Kidney (tissue), 14 donors: ENCODE data around the gene FAM227B. TPM values are rescaled to one million over a fixed set of nuclear protein-coding genes. Genes with fewer than 3 reads are reported as not detected.

Experiments used
- DNase-seq, 5 donors: peaks; one replicate each; pipeline ENCODE4 v3.0.0-alpha.2; 2013 to 2020
- FAIRE-seq: peaks from 2 replicates; lab custom pipeline; 2012; peaks lifted over from hg19 to GRCh38; lab: Jason Lieb, UNC
- H3K27ac ChIP-seq, 2 donors: one replicate each; pipeline ENCODE4 v1.7.0; 2013; ENCODE audit warnings: low read depth in 2 of 2, low read length in 2 of 2, inconsistent platforms in 1 of 2
- H3K27me3 ChIP-seq: one replicate; pipeline ENCODE4 v1.7.1; 2013; ENCODE audit warnings: low read length, inconsistent platforms; ENCODE audit not compliant: control insufficient read depth, insufficient read depth
- H3K36me3 ChIP-seq, 3 donors: one replicate each; pipeline versions ENCODE4 v1.7.0 to v1.7.1; 2013; ENCODE audit warnings: low read length in 3 of 3, control low read depth in 1 of 3, inconsistent platforms in 1 of 3; ENCODE audit not compliant: insufficient read depth in 3 of 3, control insufficient read depth in 2 of 3
- H3K4me1 ChIP-seq, 3 donors: one replicate each; pipeline versions ENCODE4 v1.7.0 to v1.7.1; 2013; ENCODE audit warnings: low read length in 3 of 3, inconsistent platforms in 1 of 3, low read depth in 1 of 3; ENCODE audit not compliant: control insufficient read depth in 2 of 3, insufficient read depth in 2 of 3
- H3K4me3 ChIP-seq, 3 donors: one replicate each; pipeline versions ENCODE4 v1.7.0 to v1.8.1; 2013; ENCODE audit warnings: low read length in 3 of 3, control low read depth in 1 of 3, inconsistent platforms in 1 of 3
- H3K9ac ChIP-seq, 3 donors: one replicate each; pipeline versions ENCODE4 v1.7.0 to v1.7.1; 2013; ENCODE audit warnings: low read length in 3 of 3, control low read depth in 1 of 3, inconsistent platforms in 1 of 3
- H3K9me3 ChIP-seq, 3 donors: one replicate each; pipeline versions ENCODE4 v1.7.0 to v1.7.1; 2013; ENCODE audit warnings: low read length in 3 of 3, control low read depth in 1 of 3, inconsistent platforms in 1 of 3; ENCODE audit not compliant: control insufficient read depth in 2 of 3, insufficient read depth in 1 of 3
- intact Hi-C: fragments of 100-400 bp; cut with DNase I; formaldehyde crosslinking; loops from one replicate; pipeline ENCODE4 v1.11.1; 2022
- polyA plus RNA-seq: library from polyadenylated mRNA; stranded (reverse); fragments of 350-450 nt; fragmentation: Illumina TruSeq; extraction: RNeasy Lipid Tissue Mini Kit (QIAGEN cat#74804); gene quantifications from one replicate; pipeline ENCODE4 v1.2.3, GENCODE V29; 2014; ENCODE audit warnings: low read depth, low replicate concordance; ENCODE audit not compliant: insufficient read depth
- total RNA-seq: library from RNA; stranded (reverse); fragmentation: NEBNext Ultra II Directional; extraction: Animal tissue kit (Norgen Biotek cat#: 25700); gene quantifications from one replicate; pipeline ENCODE4 v1.2.1, GENCODE V29; 2021
- TF ChIP-seq, protein P1 (sequence below): IDR thresholded peaks from 3 replicates; pipeline ENCODE4 v1.5.1; 2012; ENCODE audit warnings: mild to moderate bottlenecking, moderate library complexity, borderline replicate concordance; ENCODE audit not compliant: insufficient read depth; ENCODE audit errors: extremely low read depth
- donor health status: control.
- donor health status: control.
- donor health status: control.
- donor health status: control.
- donor health status: control.
- donor health status: DM: yes; HTN: yes; CAD: no.
- donor health status: Normal renal cell carcinoma (clear cell type).

FAM227B gene
- total and polyA plus RNA-seq, 2 donors from 2014 or later: 11.7 to 12.2 TPM

DNA sequence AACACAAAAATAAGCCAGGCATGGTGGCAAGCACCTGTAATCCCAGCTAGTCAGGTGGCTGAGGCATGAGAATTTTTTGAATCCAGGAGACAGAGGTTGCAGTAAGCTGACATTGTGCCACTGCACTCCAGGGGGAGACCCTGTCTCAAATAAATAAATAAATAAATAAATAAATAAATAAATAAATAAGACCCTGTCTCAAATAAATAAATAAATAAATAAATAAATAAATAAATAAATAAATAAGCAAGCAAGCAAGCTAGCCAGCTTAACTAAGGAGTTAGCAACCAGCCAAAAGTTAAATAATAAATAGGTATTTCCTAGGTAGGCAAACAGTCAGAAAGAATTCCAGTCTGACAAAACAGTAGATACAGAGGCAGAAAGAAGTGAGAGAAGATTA, 326.7 kb downstream of the FAM227B start:
- Histone ChIP-seq H3K9me3 (no peaks in the 10 kb centered on the region), H3K9ac (no peak overlapping the region), H3K27me3 (no peaks in the 10 kb centered on the region), H3K36me3 (peaks cover 0 to 19% (median 0%) of the 10 kb centered on the region in 3 donors), H3K4me1 (no peaks in the 10 kb centered on the region), H3K4me3 (no peak overlapping the region), H3K27ac (no peak overlapping the region)
- intact Hi-C loops: no loop called here
- TF ChIP-seq, protein P1, sequence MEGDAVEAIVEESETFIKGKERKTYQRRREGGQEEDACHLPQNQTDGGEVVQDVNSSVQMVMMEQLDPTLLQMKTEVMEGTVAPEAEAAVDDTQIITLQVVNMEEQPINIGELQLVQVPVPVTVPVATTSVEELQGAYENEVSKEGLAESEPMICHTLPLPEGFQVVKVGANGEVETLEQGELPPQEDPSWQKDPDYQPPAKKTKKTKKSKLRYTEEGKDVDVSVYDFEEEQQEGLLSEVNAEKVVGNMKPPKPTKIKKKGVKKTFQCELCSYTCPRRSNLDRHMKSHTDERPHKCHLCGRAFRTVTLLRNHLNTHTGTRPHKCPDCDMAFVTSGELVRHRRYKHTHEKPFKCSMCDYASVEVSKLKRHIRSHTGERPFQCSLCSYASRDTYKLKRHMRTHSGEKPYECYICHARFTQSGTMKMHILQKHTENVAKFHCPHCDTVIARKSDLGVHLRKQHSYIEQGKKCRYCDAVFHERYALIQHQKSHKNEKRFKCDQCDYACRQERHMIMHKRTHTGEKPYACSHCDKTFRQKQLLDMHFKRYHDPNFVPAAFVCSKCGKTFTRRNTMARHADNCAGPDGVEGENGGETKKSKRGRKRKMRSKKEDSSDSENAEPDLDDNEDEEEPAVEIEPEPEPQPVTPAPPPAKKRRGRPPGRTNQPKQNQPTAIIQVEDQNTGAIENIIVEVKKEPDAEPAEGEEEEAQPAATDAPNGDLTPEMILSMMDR: no peak
- FAIRE-seq: no peak
- DNase-seq: no peak

DNA sequence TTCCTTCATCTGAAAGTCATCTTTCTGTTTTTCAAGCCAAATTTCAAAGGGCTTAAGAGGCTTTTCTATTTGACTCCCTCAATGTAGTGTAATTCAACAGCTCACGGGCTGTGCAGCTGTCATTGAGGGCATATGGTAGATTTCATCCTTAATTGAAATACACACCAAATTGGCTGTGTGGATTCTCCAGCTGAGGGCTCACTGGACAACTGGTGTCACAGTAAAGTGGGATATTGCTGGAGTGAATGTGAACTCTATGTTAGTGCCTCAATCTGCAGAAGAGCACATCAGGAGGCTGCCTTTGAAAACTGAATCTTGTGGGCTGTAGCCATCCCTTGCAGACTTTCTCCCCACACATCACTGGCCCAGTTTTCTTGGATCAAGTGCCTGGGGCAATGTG, 330.4 kb downstream of the FAM227B start:
- TF ChIP-seq, protein P1: no peak
- Histone ChIP-seq H3K4me3 (no peak overlapping the region), H3K9ac (no peak overlapping the region), H3K27ac (no peak overlapping the region), H3K36me3 (peaks cover 0 to 19% (median 0%) of the 10 kb centered on the region in 3 donors), H3K27me3 (no peaks in the 10 kb centered on the region), H3K9me3 (no peaks in the 10 kb centered on the region), H3K4me1 (no peaks in the 10 kb centered on the region)
- FAIRE-seq (no peak), DNase-seq (peak in 3 of 5 donors; percentile 16 to 54 (median 45))
- intact Hi-C loops: no loop called here

DNA sequence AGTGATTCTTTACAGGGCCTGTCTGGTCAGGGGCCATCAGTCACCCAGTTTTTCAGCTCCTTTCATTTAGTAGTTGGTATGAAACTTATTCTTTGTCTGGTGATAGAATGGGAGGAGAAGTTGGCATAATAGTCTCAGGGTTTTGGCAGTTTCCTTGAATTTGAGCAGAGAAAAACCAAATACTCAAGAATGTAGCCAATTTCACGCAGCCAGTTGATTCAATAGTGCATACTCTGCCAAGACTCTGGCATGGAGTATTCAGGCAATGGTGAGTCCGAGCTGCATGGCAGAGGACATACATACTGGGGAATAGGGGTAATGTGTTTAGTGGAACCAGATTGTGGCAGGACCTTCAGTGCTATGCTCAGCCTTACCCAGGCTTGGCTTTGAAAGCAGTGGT, 332.2 kb downstream of the FAM227B start:
- Histone ChIP-seq H3K9me3 (no peaks in the 10 kb centered on the region), H3K27me3 (no peaks in the 10 kb centered on the region), H3K27ac (no peak overlapping the region), H3K4me1 (no peaks in the 10 kb centered on the region), H3K36me3 (peaks cover 0 to 25% (median 6%) of the 10 kb centered on the region in 3 donors), H3K9ac (no peak overlapping the region), H3K4me3 (no peak overlapping the region)
- DNase-seq (no peak), FAIRE-seq (no peak)
- TF ChIP-seq, protein P1: no peak
- intact Hi-C loops: no loop called here

DNA sequence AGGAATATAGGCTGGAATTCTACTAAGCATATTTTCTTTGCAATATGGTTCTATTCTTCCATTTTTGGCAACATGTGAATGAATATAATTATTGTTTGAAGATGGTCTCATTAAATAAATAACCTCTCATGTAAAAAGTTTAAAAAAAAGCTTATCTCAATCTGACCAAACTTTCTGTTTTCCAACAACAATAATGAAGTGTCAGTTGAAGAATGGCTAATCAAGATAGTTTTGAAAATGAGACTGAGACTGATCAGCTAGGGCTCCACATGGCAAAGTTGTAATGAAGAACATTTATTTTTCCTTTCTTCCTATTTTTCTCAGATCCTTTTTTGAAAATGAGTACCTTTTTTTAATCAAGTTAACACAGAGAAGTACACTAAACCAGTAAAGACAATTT, 333.1 kb downstream of the FAM227B start:
- intact Hi-C loops: no loop called here
- Histone ChIP-seq H3K9ac (no peak overlapping the region), H3K9me3 (no peaks in the 10 kb centered on the region), H3K27ac (no peak overlapping the region), H3K36me3 (peaks cover 0 to 19% (median 9%) of the 10 kb centered on the region in 3 donors), H3K27me3 (no peaks in the 10 kb centered on the region), H3K4me3 (no peak overlapping the region), H3K4me1 (no peaks in the 10 kb centered on the region)
- no peak for DNase-seq
- no peak for FAIRE-seq
- TF ChIP-seq, protein P1: no peak
